ENCODE results near the gene IQSEC2.

The IQSEC2 gene

GRCh38 chrX:53281321-53281822, at the start of gene IQSEC2:
Gene IQSEC2 (minus strand): TSS chrX:53281584.
- ATAC-seq: no peak

GRCh38 chrX:53330331-53330730, 48.9 kb upstream of the IQSEC2 start:
- ATAC-seq: no peak

- no peak for ATAC-seq
Measured at GRCh38 chrX:53324803-53325202, 43.4 kb upstream of the IQSEC2 start.

GRCh38 chrX:53324085-53324484, 42.7 kb upstream of the IQSEC2 start:
- no peak for ATAC-seq

GRCh38 chrX:53323196-53323595, 41.8 kb upstream of the IQSEC2 start:
- ATAC-seq: no peak

- no peak for ATAC-seq
Measured at GRCh38 chrX:53321943-53322497, 40.6 kb upstream of the IQSEC2 start.

- peak in 1 of 2 donors; percentile 52 for ATAC-seq
Measured at GRCh38 chrX:53321230-53321942, 40.0 kb upstream of the IQSEC2 start.

GRCh38 chrX:53320543-53321229, 39.3 kb upstream of the IQSEC2 start:
- ATAC-seq: peak in 1 of 2 donors; percentile 10

- ATAC-seq: no peak
Measured at GRCh38 chrX:53319614-53320542, 38.5 kb upstream of the IQSEC2 start.

GRCh38 chrX:53318766-53319353, 37.5 kb upstream of the IQSEC2 start:
- ATAC-seq: no peak

GRCh38 chrX:53317365-53318069, 36.1 kb upstream of the IQSEC2 start:
- ATAC-seq: peak; percentile 85 to 86

GRCh38 chrX:53316860-53317237, 35.5 kb upstream of the IQSEC2 start:
- ATAC-seq: no peak

- no peak for ATAC-seq
Measured at GRCh38 chrX:53316111-53316859, 34.9 kb upstream of the IQSEC2 start.

- no peak for ATAC-seq
Measured at GRCh38 chrX:53313728-53314105, 32.3 kb upstream of the IQSEC2 start.

GRCh38 chrX:53312946-53313727, 31.8 kb upstream of the IQSEC2 start:
- ATAC-seq: no peak

- no peak for ATAC-seq
Measured at GRCh38 chrX:53309837-53310236, 28.5 kb upstream of the IQSEC2 start.

GRCh38 chrX:53308836-53309235, 27.5 kb upstream of the IQSEC2 start:
- ATAC-seq: no peak

- no peak for ATAC-seq
Measured at GRCh38 chrX:53305996-53306937, 24.9 kb upstream of the IQSEC2 start.

Measured in activated CD4-positive, CD25-positive, alpha-beta regulatory T cell treated with anti-CD3 and anti-CD28 coated beads, Interleukin-2, amount 50 U/mL, for 24 hours (primary cell).